B cell (primary cell): ENCODE results near the gene SLC25A4.

Experiments
- EZH2 ChIP-seq: IDR thresholded peaks from 2 replicates; pipeline ENCODE4 v1.6.1; 2012; ENCODE audit warnings: borderline replicate concordance, low read depth, mild to moderate bottlenecking, moderate library complexity, low read length; ENCODE audit not compliant: insufficient read depth, poor library complexity, severe bottlenecking
- TF ChIP-seq, protein P1 (sequence below): fragments of 200-600 bp; IDR thresholded peaks from one replicate; pipeline ENCODE4 v1.8.0; 2022; ENCODE audit warnings: antibody characterized with exemption, mild to moderate bottlenecking

DNA sequence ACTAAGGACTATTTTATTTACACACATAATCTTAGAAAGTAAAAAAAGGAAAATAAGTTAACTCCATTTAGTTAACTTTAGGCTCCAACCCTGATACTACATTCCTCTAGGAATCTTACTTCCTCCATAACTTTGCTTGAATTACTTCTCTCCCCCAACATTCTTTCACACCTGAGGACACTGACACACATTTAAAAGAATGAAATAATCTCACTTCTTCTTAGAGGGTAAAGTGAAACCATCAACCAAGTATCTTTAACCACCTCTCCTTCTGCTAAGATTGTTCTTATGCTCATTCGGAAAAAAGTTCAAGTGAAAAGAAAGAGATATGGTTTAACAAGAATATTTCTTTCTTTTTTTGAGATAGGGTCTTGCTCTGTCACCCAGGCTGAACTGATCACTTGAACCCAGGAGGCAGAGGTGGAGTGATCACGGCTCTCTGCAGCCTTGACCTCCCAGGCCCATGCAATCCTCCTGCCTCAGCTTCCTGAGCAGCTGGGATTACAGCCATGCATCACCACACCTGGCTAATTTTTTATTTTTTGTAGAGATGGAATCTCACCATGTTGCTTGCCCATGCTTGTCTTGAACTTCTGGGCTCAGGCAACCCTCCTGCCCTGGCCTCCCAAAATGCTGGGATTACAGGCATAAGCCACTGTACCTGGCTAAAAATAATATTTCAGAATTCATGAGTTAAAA is 28.5 kb downstream of the SLC25A4 start:
- TF ChIP-seq, protein P1, sequence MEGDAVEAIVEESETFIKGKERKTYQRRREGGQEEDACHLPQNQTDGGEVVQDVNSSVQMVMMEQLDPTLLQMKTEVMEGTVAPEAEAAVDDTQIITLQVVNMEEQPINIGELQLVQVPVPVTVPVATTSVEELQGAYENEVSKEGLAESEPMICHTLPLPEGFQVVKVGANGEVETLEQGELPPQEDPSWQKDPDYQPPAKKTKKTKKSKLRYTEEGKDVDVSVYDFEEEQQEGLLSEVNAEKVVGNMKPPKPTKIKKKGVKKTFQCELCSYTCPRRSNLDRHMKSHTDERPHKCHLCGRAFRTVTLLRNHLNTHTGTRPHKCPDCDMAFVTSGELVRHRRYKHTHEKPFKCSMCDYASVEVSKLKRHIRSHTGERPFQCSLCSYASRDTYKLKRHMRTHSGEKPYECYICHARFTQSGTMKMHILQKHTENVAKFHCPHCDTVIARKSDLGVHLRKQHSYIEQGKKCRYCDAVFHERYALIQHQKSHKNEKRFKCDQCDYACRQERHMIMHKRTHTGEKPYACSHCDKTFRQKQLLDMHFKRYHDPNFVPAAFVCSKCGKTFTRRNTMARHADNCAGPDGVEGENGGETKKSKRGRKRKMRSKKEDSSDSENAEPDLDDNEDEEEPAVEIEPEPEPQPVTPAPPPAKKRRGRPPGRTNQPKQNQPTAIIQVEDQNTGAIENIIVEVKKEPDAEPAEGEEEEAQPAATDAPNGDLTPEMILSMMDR, result no peak
- TF ChIP-seq EZH2, result no peak
